Panc1 (cell line): ENCODE results near the gene RGP1. TPM values are rescaled to one million over a fixed set of nuclear protein-coding genes. Genes with fewer than 3 reads are reported as not detected.

Experiments
- ATAC-seq: fragments of 200-7000 bp; cut with Tn5 transposase; 2 replicates; pipeline ENCODE4 v1.9.1; 2020; ENCODE audit warnings: mild to moderate bottlenecking, moderate library complexity
- BruUV-seq: library from RNA; stranded (reverse); fragments of 400-500 nt; replicated peaks from 2 replicates; lab custom pipeline; 2021; lab: Mats Ljungman, UMichigan
- CTCF ChIA-PET: fragments of 300-600 bp; sonication (Branson Sonifier 250); formaldehyde crosslinking; loops from one replicate; lab custom pipeline; 2022; ENCODE audit warnings: antibody characterized with exemption; lab: Charles Lee
- POLR2A ChIA-PET: fragments of 300-600 bp; sonication (Branson Sonifier 250); formaldehyde crosslinking; loops from one replicate; lab custom pipeline; 2022; ENCODE audit warnings: antibody characterized with exemption; lab: Charles Lee
- DNase-seq: peaks from one replicate; pipeline ENCODE4 v3.0.0-alpha.2; 2010; ENCODE audit warnings: low read depth, low spot score
- H3K27ac ChIP-seq: 2 replicates; pipeline ENCODE4 v1.5.1; 2011; ENCODE audit warnings: mild to moderate bottlenecking, low read length, inconsistent platforms
- H3K27me3 ChIP-seq: fragments of 200-500 bp; sonication (Bioruptor generic); 2 replicates; pipeline ENCODE4 v1.6.0; 2014; ENCODE audit warnings: low read length, inconsistent platforms; ENCODE audit not compliant: control insufficient read depth, insufficient read depth
- H3K36me3 ChIP-seq: fragments of 200-500 bp; sonication (Bioruptor generic); 2 replicates; pipeline ENCODE4 v1.5.1; 2014; ENCODE audit warnings: inconsistent platforms, mild to moderate bottlenecking, low read length, moderate library complexity; ENCODE audit not compliant: control insufficient read depth, insufficient read depth
- H3K4me1 ChIP-seq: 2 replicates; pipeline ENCODE4 v1.5.1; 2011; ENCODE audit warnings: inconsistent platforms, mild to moderate bottlenecking, low read length, moderate library complexity; ENCODE audit not compliant: control insufficient read depth, insufficient read depth
- H3K4me3 ChIP-seq, 2 experiments: 2 replicates each; pipeline ENCODE4 v1.5.1; 2011 to 2012; ENCODE audit warnings: low read depth in 2 of 2, low read length in 2 of 2, mild to moderate bottlenecking in 2 of 2, inconsistent platforms in 1 of 2, moderate library complexity in 1 of 2
- H3K9me3 ChIP-seq: fragments of 200-500 bp; sonication (Bioruptor generic); 2 replicates; pipeline ENCODE4 v1.5.1; 2014; ENCODE audit warnings: low read depth, mild to moderate bottlenecking, inconsistent platforms, low read length, moderate library complexity; ENCODE audit not compliant: control insufficient read depth, insufficient read depth
- POLR2AphosphoS5 ChIP-seq: IDR thresholded peaks from 2 replicates; pipeline ENCODE4 v1.6.1; 2012; ENCODE audit warnings: mild to moderate bottlenecking, low read depth, low read length, moderate library complexity
- SIN3A ChIP-seq: IDR thresholded peaks from 2 replicates; pipeline ENCODE4 v1.6.1; 2012; ENCODE audit warnings: low read depth, mild to moderate bottlenecking, low read length, moderate library complexity, borderline replicate concordance; ENCODE audit not compliant: insufficient read depth
- TCF7L2 ChIP-seq: IDR thresholded peaks from 2 replicates; pipeline ENCODE4 v1.6.1; 2011; ENCODE audit warnings: mild to moderate bottlenecking, low read depth, low read length, inconsistent platforms
- in situ Hi-C: cut with HindIII; loops from 2 replicates; pipeline ENCODE4 v1.10.0; 2016; ENCODE audit warnings: low sequenced_read_pairs, low pct_unique_long_range_greater_than_20kb
- intact Hi-C: fragments of 100-400 bp; cut with micrococcal nuclease; formaldehyde crosslinking; loops from one replicate; pipeline ENCODE4 v1.10.0; 2022; ENCODE audit not compliant: unreplicated experiment
- total RNA-seq: library from RNA; stranded (reverse); gene quantifications from one replicate; pipeline ENCODE4 v1.2.1, GENCODE V29; 2021; ENCODE audit not compliant: unreplicated experiment
- TF ChIP-seq, protein P1 (sequence below): fragments of 450-650 bp; IDR thresholded peaks from 2 replicates; pipeline ENCODE4 v1.5.1; 2017; ENCODE audit warnings: mild to moderate bottlenecking
- TF ChIP-seq, protein P2 (sequence below), 2 experiments: IDR thresholded peaks; 2 replicates each; pipeline ENCODE4 v1.6.1; 2011 to 2012; ENCODE audit warnings: low read depth in 2 of 2, control low read depth in 1 of 2, low read length in 1 of 2, mild to moderate bottlenecking in 1 of 2, moderate library complexity in 1 of 2; ENCODE audit not compliant: insufficient read depth in 1 of 2

RGP1 gene
- total RNA-seq, 1 experiment from 2014 or later, result 43.3 TPM

DNA sequence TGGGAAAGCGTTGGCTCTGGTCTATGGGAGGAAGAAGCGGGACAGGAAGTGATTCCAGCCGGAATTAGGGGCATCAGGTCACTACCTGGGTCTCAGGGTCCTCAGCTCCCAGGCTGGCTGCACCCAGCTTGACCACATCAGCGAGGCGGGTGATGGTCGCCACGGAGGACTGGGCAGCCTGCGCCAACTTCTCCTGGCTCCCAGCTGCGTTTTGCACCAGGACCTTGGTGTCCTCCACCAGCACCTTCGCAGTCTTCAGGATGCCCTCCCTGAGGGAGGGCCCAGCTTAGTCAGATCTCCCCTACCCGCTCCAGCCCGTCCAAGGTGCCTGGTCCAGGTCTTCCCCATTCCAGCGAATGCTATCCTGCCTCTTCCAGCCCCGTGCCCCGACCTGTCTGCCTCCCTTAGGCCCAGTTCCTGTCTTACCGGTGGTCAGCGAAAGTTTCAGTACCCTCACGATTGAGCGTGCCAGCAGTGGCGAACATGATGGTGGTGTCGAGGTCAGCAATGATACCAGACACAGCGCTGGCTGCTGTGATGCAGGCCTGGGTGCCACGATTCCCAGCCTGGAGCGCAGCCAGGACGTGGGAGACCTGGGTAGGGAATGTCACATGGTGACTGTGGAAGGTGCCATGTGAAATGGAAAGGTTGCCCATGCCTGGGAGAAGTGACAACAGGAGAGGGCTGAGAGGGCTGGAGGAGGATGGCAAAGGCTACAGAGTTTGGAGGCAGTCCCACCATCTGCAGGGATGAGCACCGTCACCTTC lies 45.0 kb upstream of the RGP1 start:
- intact Hi-C loops (no loop called here), in situ Hi-C loops (no loop called here)
- Histone ChIP-seq H3K36me3 (peaks cover 47% of the 10 kb centered on the region), H3K9me3 (no peaks in the 10 kb centered on the region), H3K4me1 (no peaks in the 10 kb centered on the region), H3K27me3 (no peaks in the 10 kb centered on the region), H3K27ac (no peak overlapping the region), H3K4me3 (no peak overlapping the region)
- TF ChIP-seq SIN3A (no peak), TCF7L2 (no peak), POLR2AphosphoS5 (no peak)
- TF ChIP-seq, protein P1, sequence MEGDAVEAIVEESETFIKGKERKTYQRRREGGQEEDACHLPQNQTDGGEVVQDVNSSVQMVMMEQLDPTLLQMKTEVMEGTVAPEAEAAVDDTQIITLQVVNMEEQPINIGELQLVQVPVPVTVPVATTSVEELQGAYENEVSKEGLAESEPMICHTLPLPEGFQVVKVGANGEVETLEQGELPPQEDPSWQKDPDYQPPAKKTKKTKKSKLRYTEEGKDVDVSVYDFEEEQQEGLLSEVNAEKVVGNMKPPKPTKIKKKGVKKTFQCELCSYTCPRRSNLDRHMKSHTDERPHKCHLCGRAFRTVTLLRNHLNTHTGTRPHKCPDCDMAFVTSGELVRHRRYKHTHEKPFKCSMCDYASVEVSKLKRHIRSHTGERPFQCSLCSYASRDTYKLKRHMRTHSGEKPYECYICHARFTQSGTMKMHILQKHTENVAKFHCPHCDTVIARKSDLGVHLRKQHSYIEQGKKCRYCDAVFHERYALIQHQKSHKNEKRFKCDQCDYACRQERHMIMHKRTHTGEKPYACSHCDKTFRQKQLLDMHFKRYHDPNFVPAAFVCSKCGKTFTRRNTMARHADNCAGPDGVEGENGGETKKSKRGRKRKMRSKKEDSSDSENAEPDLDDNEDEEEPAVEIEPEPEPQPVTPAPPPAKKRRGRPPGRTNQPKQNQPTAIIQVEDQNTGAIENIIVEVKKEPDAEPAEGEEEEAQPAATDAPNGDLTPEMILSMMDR, result no peak
- TF ChIP-seq, protein P2, sequence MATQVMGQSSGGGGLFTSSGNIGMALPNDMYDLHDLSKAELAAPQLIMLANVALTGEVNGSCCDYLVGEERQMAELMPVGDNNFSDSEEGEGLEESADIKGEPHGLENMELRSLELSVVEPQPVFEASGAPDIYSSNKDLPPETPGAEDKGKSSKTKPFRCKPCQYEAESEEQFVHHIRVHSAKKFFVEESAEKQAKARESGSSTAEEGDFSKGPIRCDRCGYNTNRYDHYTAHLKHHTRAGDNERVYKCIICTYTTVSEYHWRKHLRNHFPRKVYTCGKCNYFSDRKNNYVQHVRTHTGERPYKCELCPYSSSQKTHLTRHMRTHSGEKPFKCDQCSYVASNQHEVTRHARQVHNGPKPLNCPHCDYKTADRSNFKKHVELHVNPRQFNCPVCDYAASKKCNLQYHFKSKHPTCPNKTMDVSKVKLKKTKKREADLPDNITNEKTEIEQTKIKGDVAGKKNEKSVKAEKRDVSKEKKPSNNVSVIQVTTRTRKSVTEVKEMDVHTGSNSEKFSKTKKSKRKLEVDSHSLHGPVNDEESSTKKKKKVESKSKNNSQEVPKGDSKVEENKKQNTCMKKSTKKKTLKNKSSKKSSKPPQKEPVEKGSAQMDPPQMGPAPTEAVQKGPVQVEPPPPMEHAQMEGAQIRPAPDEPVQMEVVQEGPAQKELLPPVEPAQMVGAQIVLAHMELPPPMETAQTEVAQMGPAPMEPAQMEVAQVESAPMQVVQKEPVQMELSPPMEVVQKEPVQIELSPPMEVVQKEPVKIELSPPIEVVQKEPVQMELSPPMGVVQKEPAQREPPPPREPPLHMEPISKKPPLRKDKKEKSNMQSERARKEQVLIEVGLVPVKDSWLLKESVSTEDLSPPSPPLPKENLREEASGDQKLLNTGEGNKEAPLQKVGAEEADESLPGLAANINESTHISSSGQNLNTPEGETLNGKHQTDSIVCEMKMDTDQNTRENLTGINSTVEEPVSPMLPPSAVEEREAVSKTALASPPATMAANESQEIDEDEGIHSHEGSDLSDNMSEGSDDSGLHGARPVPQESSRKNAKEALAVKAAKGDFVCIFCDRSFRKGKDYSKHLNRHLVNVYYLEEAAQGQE (IDR thresholded peaks at IDR 0.05; ENCODE audit: insufficient read depth in 1 of 2, low read depth in 2 of 2, low read length in 1 of 2), result no peak
- ATAC-seq (no peak), DNase-seq (no peak)
- BruUV-seq, result TSS peak; percentile 59
- ChIA-PET POLR2A (no interaction called here), CTCF (interaction anchor here (1.6 kb wide), 1 partner anchor 8 kb away, joined by 17 read pairs; no protein-coding TSS in a partner anchor)

DNA sequence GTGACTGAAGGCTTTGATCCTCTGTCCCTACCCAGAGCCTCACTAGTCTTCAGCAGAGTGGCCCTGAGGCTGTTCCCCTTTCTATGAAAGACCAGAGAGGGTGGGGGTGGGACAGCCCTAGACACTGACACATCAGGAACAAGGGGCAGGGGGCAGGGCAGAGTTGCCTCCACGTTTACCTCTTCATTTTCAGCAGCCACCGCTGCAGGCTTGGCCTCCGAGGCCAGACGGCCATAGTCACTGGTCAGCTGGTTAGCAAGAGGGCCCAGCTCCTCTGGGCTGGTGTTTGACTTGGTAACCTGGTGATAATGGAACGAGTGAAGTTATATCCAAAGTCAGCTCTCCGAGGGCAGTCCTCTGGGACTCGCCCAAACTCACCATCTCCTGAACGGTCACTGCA lies 43.7 kb upstream of the RGP1 start:
- ChIA-PET CTCF (interaction anchor here (0.6 to 1.6 kb wide), 2 partner anchors 9 to 58 kb away, joined by 5 to 17 read pairs; no protein-coding TSS in a partner anchor), POLR2A (interaction anchor here (0.6 kb wide), 1 partner anchor 15 kb away, joined by 8 read pairs; no protein-coding TSS in a partner anchor)
- no TSS peak for BruUV-seq
- Histone ChIP-seq H3K27me3 (no peaks in the 10 kb centered on the region), H3K4me3 (no peak overlapping the region), H3K4me1 (no peaks in the 10 kb centered on the region), H3K36me3 (peaks cover 41% of the 10 kb centered on the region), H3K9me3 (no peaks in the 10 kb centered on the region), H3K27ac (no peak overlapping the region)
- intact Hi-C loops, result loop anchor here (5.0 kb wide), 1 partner anchor 48 kb away; the partner anchor contains the start of genes CCDC107 and RMRP
- in situ Hi-C loops, result no loop called here
- ATAC-seq (no peak), DNase-seq (no peak)
- TF ChIP-seq POLR2AphosphoS5 (no peak), TCF7L2 (no peak), SIN3A (no peak)
- TF ChIP-seq, protein P2 (IDR thresholded peaks at IDR 0.05; ENCODE audit: insufficient read depth in 1 of 2, low read depth in 2 of 2, low read length in 1 of 2), result no peak
- TF ChIP-seq, protein P1, result no peak
